PC-3 (cell line): ENCODE measurements around the gene RGS5.

Source experiments
- EZH2 ChIP-seq: fragments of 300-600 bp; sonication (generic); IDR thresholded peaks from one replicate; pipeline ENCODE4 v1.6.1; 2017; ENCODE audit warnings: antibody characterized with exemption, mild to moderate bottlenecking, low read length; ENCODE audit not compliant: unreplicated experiment
- EZH2phosphoT487 ChIP-seq: fragments of 300-600 bp; sonication (generic); IDR thresholded peaks from 2 replicates; pipeline ENCODE4 v1.6.1; 2018; ENCODE audit warnings: mild to moderate bottlenecking, antibody characterized with exemption, low read length, borderline replicate concordance
- TF ChIP-seq, protein P1 (sequence below): fragments of 300-600 bp; sonication (generic); conservative IDR thresholded peaks from 2 replicates; pipeline ENCODE4 v1.5.1; 2017; ENCODE audit warnings: antibody characterized with exemption, low read depth, mild to moderate bottlenecking, low read length

DNA sequence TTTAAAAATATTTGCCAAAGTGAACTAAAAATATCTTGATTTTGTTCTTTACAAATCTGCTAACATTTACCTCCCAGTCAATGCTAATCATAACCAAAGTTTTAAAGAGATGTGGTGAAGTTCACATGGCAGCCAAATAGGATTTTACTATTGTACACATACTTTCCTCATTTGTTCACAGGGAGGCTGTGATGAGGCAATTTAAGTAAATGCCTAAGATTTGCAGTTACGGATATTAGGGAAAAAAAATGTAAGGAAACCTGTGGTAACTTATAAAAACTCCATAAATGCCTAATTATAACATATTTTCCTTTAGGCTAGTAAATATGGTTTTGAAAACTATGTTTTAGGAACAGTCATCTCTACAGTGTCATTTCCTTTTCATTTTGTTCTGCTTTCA is 32.4 kb downstream of the RGS5 start:
- TF ChIP-seq, protein P1, sequence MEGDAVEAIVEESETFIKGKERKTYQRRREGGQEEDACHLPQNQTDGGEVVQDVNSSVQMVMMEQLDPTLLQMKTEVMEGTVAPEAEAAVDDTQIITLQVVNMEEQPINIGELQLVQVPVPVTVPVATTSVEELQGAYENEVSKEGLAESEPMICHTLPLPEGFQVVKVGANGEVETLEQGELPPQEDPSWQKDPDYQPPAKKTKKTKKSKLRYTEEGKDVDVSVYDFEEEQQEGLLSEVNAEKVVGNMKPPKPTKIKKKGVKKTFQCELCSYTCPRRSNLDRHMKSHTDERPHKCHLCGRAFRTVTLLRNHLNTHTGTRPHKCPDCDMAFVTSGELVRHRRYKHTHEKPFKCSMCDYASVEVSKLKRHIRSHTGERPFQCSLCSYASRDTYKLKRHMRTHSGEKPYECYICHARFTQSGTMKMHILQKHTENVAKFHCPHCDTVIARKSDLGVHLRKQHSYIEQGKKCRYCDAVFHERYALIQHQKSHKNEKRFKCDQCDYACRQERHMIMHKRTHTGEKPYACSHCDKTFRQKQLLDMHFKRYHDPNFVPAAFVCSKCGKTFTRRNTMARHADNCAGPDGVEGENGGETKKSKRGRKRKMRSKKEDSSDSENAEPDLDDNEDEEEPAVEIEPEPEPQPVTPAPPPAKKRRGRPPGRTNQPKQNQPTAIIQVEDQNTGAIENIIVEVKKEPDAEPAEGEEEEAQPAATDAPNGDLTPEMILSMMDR = no peak
- TF ChIP-seq EZH2 (no peak), EZH2phosphoT487 (no peak)
